ENCODE measurements around the gene EARS2.

The EARS2 gene

GRCh38 chr16:23556881-23557778 is at the start of gene EARS2, which contains the start of gene UBFD1:
TSS of gene EARS2 (minus strand) at chr16:23557350. CDS start at chr16:23557343, 7 bp downstream.
TSS of gene UBFD1 (plus strand) at chr16:23557727. CDS start at chr16:23557743, 16 bp downstream.
- intact Hi-C loops (cut with DNase I; ENCODE audit: low total_unique reads): loop anchor here (5.0 kb wide), 2 partner anchors 40 to 45 kb away; partner anchors contain the start of genes GGA2 and NDUFAB1
- TF ChIP-seq CTCF (IDR thresholded peaks at IDR 0.05): peak; percentile 86 to 92
- Histone ChIP-seq H3K27ac (peak within 1 kb of the TSS; percentile 91 to 95), H3K4me1 (peaks cover 0 to 43% (median 30%) of the 10 kb centered on the region in 4 donors), H3K27me3 (no peaks in the 10 kb centered on the region), H3K4me3 (peak within 1 kb of the TSS; percentile 95 to 96), H3K9me3 (no peaks in the 10 kb centered on the region), H3K36me3 (peaks cover 21 to 47% (median 32%) of the 10 kb centered on the region in 3 donors)
- peak; percentile 98 to 99 for DNase-seq

- Histone ChIP-seq H3K9me3 (no peaks in the 10 kb centered on the region), H3K27me3 (no peaks in the 10 kb centered on the region), H3K4me1 (peaks cover 0 to 18% (median 14%) of the 10 kb centered on the region in 4 donors), H3K36me3 (peaks cover 0 to 38% (median 9%) of the 10 kb centered on the region in 3 donors), H3K27ac (peak overlapping the region in 1 of 2 donors; percentile 80), H3K4me3 (no peak overlapping the region)
- TF ChIP-seq CTCF (IDR thresholded peaks at IDR 0.05): no peak
- DNase-seq: no peak
- intact Hi-C loops (cut with DNase I; ENCODE audit: low total_unique reads): loop anchor here (5.0 kb wide), 2 partner anchors 40 to 45 kb away; partner anchors contain the start of genes DCTN5, EARS2, PALB2 and UBFD1
These were observed 40.0 kb upstream of the EARS2 start for GRCh38 chr16:23597003-23597756.

- H3K27ac ChIP-seq: peak within 1 kb of the TSS; percentile 80 to 83
- H3K27me3 ChIP-seq: no peaks in the 10 kb centered on the region
- intact Hi-C loops (cut with DNase I; ENCODE audit: low total_unique reads): loop anchor here (5.0 kb wide), 2 partner anchors 39 to 46 kb away; partner anchors contain the start of genes DCTN5, EARS2, PALB2 and UBFD1
- peaks cover 7 to 39% (median 13%) of the 10 kb centered on the region in 3 donors for H3K36me3 ChIP-seq
- no peaks in the 10 kb centered on the region for H3K9me3 ChIP-seq
- H3K4me1 ChIP-seq: peaks cover 0 to 18% (median 14%) of the 10 kb centered on the region in 4 donors
- peak within 1 kb of the TSS; percentile 80 to 88 for H3K4me3 ChIP-seq
- TF ChIP-seq CTCF (IDR thresholded peaks at IDR 0.05): peak; percentile 99 to 100
- DNase-seq: peak; percentile 86 to 93
These were observed 39.0 kb upstream of the EARS2 start, which contains the start of gene NDUFAB1 for GRCh38 chr16:23595951-23596720. TSS of gene NDUFAB1 (minus strand) at chr16:23596316. CDS start at chr16:23596290, 26 bp downstream.

GRCh38 chr16:23595246-23595950 is 38.2 kb upstream of the EARS2 start:
- H3K9me3 ChIP-seq: no peaks in the 10 kb centered on the region
- DNase-seq: no peak
- no peaks in the 10 kb centered on the region for H3K27me3 ChIP-seq
- TF ChIP-seq CTCF (IDR thresholded peaks at IDR 0.05): no peak
- H3K36me3 ChIP-seq: peaks cover 10 to 39% (median 21%) of the 10 kb centered on the region in 3 donors
- peak overlapping the region; percentile 80 to 88 for H3K4me3 ChIP-seq
- intact Hi-C loops (cut with DNase I; ENCODE audit: low total_unique reads): loop anchor here (5.0 kb wide), 2 partner anchors 38 to 47 kb away; partner anchors contain the start of genes DCTN5, EARS2, PALB2 and UBFD1
- peaks cover 0 to 18% (median 14%) of the 10 kb centered on the region in 4 donors for H3K4me1 ChIP-seq
- H3K27ac ChIP-seq: peak overlapping the region; percentile 80 to 83
